Kidney (tissue), 14 donors: ENCODE data around the gene PIGS. TPM values are rescaled to one million over a fixed set of nuclear protein-coding genes. Genes with fewer than 3 reads are reported as not detected.

Experiments used
- DNase-seq, 5 donors: peaks; one replicate each; pipeline ENCODE4 v3.0.0-alpha.2; 2013 to 2020
- FAIRE-seq: peaks from 2 replicates; lab custom pipeline; 2012; peaks lifted over from hg19 to GRCh38; lab: Jason Lieb, UNC
- H3K27ac ChIP-seq, 2 donors: one replicate each; pipeline ENCODE4 v1.7.0; 2013; ENCODE audit warnings: low read depth in 2 of 2, low read length in 2 of 2, inconsistent platforms in 1 of 2
- H3K27me3 ChIP-seq: one replicate; pipeline ENCODE4 v1.7.1; 2013; ENCODE audit warnings: low read length, inconsistent platforms; ENCODE audit not compliant: control insufficient read depth, insufficient read depth
- H3K36me3 ChIP-seq, 3 donors: one replicate each; pipeline versions ENCODE4 v1.7.0 to v1.7.1; 2013; ENCODE audit warnings: low read length in 3 of 3, control low read depth in 1 of 3, inconsistent platforms in 1 of 3; ENCODE audit not compliant: insufficient read depth in 3 of 3, control insufficient read depth in 2 of 3
- H3K4me1 ChIP-seq, 3 donors: one replicate each; pipeline versions ENCODE4 v1.7.0 to v1.7.1; 2013; ENCODE audit warnings: low read length in 3 of 3, inconsistent platforms in 1 of 3, low read depth in 1 of 3; ENCODE audit not compliant: control insufficient read depth in 2 of 3, insufficient read depth in 2 of 3
- H3K4me3 ChIP-seq, 3 donors: one replicate each; pipeline versions ENCODE4 v1.7.0 to v1.8.1; 2013; ENCODE audit warnings: low read length in 3 of 3, control low read depth in 1 of 3, inconsistent platforms in 1 of 3
- H3K9ac ChIP-seq, 3 donors: one replicate each; pipeline versions ENCODE4 v1.7.0 to v1.7.1; 2013; ENCODE audit warnings: low read length in 3 of 3, control low read depth in 1 of 3, inconsistent platforms in 1 of 3
- H3K9me3 ChIP-seq, 3 donors: one replicate each; pipeline versions ENCODE4 v1.7.0 to v1.7.1; 2013; ENCODE audit warnings: low read length in 3 of 3, control low read depth in 1 of 3, inconsistent platforms in 1 of 3; ENCODE audit not compliant: control insufficient read depth in 2 of 3, insufficient read depth in 1 of 3
- CTCF ChIP-seq: IDR thresholded peaks from 3 replicates; pipeline ENCODE4 v1.5.1; 2012; ENCODE audit warnings: mild to moderate bottlenecking, moderate library complexity, borderline replicate concordance; ENCODE audit not compliant: insufficient read depth; ENCODE audit errors: extremely low read depth
- intact Hi-C: fragments of 100-400 bp; cut with DNase I; formaldehyde crosslinking; loops from one replicate; pipeline ENCODE4 v1.11.1; 2022
- polyA plus RNA-seq: library from polyadenylated mRNA; stranded (reverse); fragments of 350-450 nt; fragmentation: Illumina TruSeq; extraction: RNeasy Lipid Tissue Mini Kit (QIAGEN cat#74804); gene quantifications from one replicate; pipeline ENCODE4 v1.2.3, GENCODE V29; 2014; ENCODE audit warnings: low read depth, low replicate concordance; ENCODE audit not compliant: insufficient read depth
- total RNA-seq: library from RNA; stranded (reverse); fragmentation: NEBNext Ultra II Directional; extraction: Animal tissue kit (Norgen Biotek cat#: 25700); gene quantifications from one replicate; pipeline ENCODE4 v1.2.1, GENCODE V29; 2021
- donor health status: control.
- donor health status: control.
- donor health status: control.
- donor health status: control.
- donor health status: control.
- donor health status: DM: yes; HTN: yes; CAD: no.
- donor health status: Normal renal cell carcinoma (clear cell type).

The PIGS gene
- total and polyA plus RNA-seq, 2 donors from 2014 or later: 60.6 to 75.0 TPM

GRCh38 chr17:28506763-28507487, 64.4 kb downstream of the PIGS start:
- Histone ChIP-seq H3K27ac (no peak overlapping the region), H3K4me3 (no peak overlapping the region), H3K4me1 (no peaks in the 10 kb centered on the region), H3K27me3 (no peaks in the 10 kb centered on the region), H3K36me3 (no peaks in the 10 kb centered on the region), H3K9me3 (no peaks in the 10 kb centered on the region), H3K9ac (no peak overlapping the region)
- intact Hi-C loops: no loop called here
- DNase-seq (no peak), FAIRE-seq (no peak)
- TF ChIP-seq CTCF: no peak

GRCh38 chr17:28505986-28506665, 65.2 kb downstream of the PIGS start, which contains the start of gene FOXN1:
TSS of gene FOXN1 (plus strand) at chr17:28506348. CDS start at chr17:28523970, 17,622 bp downstream.
- Histone ChIP-seq H3K4me1 (no peaks in the 10 kb centered on the region), H3K27me3 (no peaks in the 10 kb centered on the region)

GRCh38 chr17:28503420-28503819, 67.9 kb downstream of the PIGS start:
- no peak for TF ChIP-seq CTCF
- Histone ChIP-seq H3K9ac (no peak overlapping the region), H3K27ac (no peak overlapping the region), H3K27me3 (no peaks in the 10 kb centered on the region), H3K36me3 (no peaks in the 10 kb centered on the region), H3K9me3 (no peaks in the 10 kb centered on the region), H3K4me1 (peaks cover 0 to 2% (median 0%) of the 10 kb centered on the region in 3 donors), H3K4me3 (no peak overlapping the region)
- DNase-seq: peak in 2 of 5 donors; percentile 32 to 47
- intact Hi-C loops: no loop called here
- no peak for FAIRE-seq

More at GRCh38 chr17:28505986-28506665, 65.2 kb downstream of the PIGS start, which contains the start of gene FOXN1:
- no peaks in the 10 kb centered on the region for H3K36me3 ChIP-seq
- no peak within 1 kb of the TSS for H3K27ac ChIP-seq
- no peak within 1 kb of the TSS for H3K9ac ChIP-seq
- no peak for TF ChIP-seq CTCF
- FAIRE-seq: no peak
- H3K4me3 ChIP-seq: no peak within 1 kb of the TSS
- intact Hi-C loops: no loop called here
- no peak for DNase-seq
- H3K9me3 ChIP-seq: no peaks in the 10 kb centered on the region

Other genes starting within 250 kb of the PIGS start
- gene IFT20, start 236.1 kb downstream of the PIGS start, total RNA-seq: 37.5 TPM
- 52.6 TPM for gene IFT20, start 236.1 kb downstream of the PIGS start, polyA plus RNA-seq
- 83.9 TPM for gene TNFAIP1, start 235.8 kb downstream of the PIGS start, total RNA-seq
- 28.9 TPM for gene TNFAIP1, start 235.8 kb downstream of the PIGS start, polyA plus RNA-seq
- gene POLDIP2, start 214.0 kb downstream of the PIGS start, total RNA-seq: 84.9 TPM
- 174 TPM for gene POLDIP2, start 214.0 kb downstream of the PIGS start, polyA plus RNA-seq
- gene SEBOX, start 206.3 kb downstream of the PIGS start, total RNA-seq: not detected
- gene SEBOX, start 206.3 kb downstream of the PIGS start, polyA plus RNA-seq: not detected
- gene VTN, start 201.2 kb downstream of the PIGS start, total RNA-seq: 0.98 TPM
- gene VTN, start 201.2 kb downstream of the PIGS start, polyA plus RNA-seq: 3.5 TPM
- gene SARM1, start 199.8 kb downstream of the PIGS start, total RNA-seq: 23.8 TPM
- 10.4 TPM for gene SARM1, start 199.8 kb downstream of the PIGS start, polyA plus RNA-seq
- gene SLC46A1, start 165.3 kb downstream of the PIGS start, total RNA-seq: 14.7 TPM
- gene SLC46A1, start 165.3 kb downstream of the PIGS start, polyA plus RNA-seq: 9.7 TPM
- gene SLC13A2, start 97.9 kb downstream of the PIGS start, total RNA-seq: 1.1 TPM
- 69.0 TPM for gene SLC13A2, start 97.9 kb downstream of the PIGS start, polyA plus RNA-seq
- not detected for gene FOXN1, start 65.2 kb downstream of the PIGS start, total RNA-seq
- gene FOXN1, start 65.2 kb downstream of the PIGS start, polyA plus RNA-seq: not detected
- gene UNC119, start 18.9 kb downstream of the PIGS start, total RNA-seq: 19.0 TPM
- 60.7 TPM for gene UNC119, start 18.9 kb downstream of the PIGS start, polyA plus RNA-seq
- gene ALDOC, start 5.4 kb upstream of the PIGS start, total RNA-seq: 7.1 TPM
- 21.9 TPM for gene ALDOC, start 5.4 kb upstream of the PIGS start, polyA plus RNA-seq
- gene SPAG5, start 27.5 kb upstream of the PIGS start, total RNA-seq: 7.4 TPM
- gene SPAG5, start 27.5 kb upstream of the PIGS start, polyA plus RNA-seq: 123 TPM
- 10.2 TPM for gene RSKR, start 42.7 kb upstream of the PIGS start, total RNA-seq
- gene RSKR, start 42.7 kb upstream of the PIGS start, polyA plus RNA-seq: 4.1 TPM
- gene BLTP2, start 73.6 kb upstream of the PIGS start, total RNA-seq: 140 TPM
- 35.1 TPM for gene BLTP2, start 73.6 kb upstream of the PIGS start, polyA plus RNA-seq
- 54.3 TPM for gene SDF2, start 90.4 kb upstream of the PIGS start, total RNA-seq
- gene SDF2, start 90.4 kb upstream of the PIGS start, polyA plus RNA-seq: 101 TPM
- gene SUPT6H, start 90.7 kb upstream of the PIGS start, total RNA-seq: 61.5 TPM
- 21.4 TPM for gene SUPT6H, start 90.7 kb upstream of the PIGS start, polyA plus RNA-seq
- 3.4 TPM for gene PROCA1, start 140.4 kb upstream of the PIGS start, total RNA-seq
- 3.5 TPM for gene PROCA1, start 140.4 kb upstream of the PIGS start, polyA plus RNA-seq
- 119 TPM for gene RAB34, start 146.3 kb upstream of the PIGS start, total RNA-seq
- 128 TPM for gene RAB34, start 146.3 kb upstream of the PIGS start, polyA plus RNA-seq
- 1,188 TPM for gene RPL23A, start 148.5 kb upstream of the PIGS start, total RNA-seq
- 1,159 TPM for gene RPL23A, start 148.5 kb upstream of the PIGS start, polyA plus RNA-seq
- gene TLCD1, start 154.7 kb upstream of the PIGS start, total RNA-seq: 25.3 TPM
- gene TLCD1, start 154.7 kb upstream of the PIGS start, polyA plus RNA-seq: 30.0 TPM
- 20.6 TPM for gene NEK8, start 157.3 kb upstream of the PIGS start, total RNA-seq
- gene NEK8, start 157.3 kb upstream of the PIGS start, polyA plus RNA-seq: 4.7 TPM
- gene TRAF4, start 172.5 kb upstream of the PIGS start, total RNA-seq: 118 TPM
- gene TRAF4, start 172.5 kb upstream of the PIGS start, polyA plus RNA-seq: 53.4 TPM